Erythroblast (primary cell): Measurements from ENCODE around the gene CCM2.

Source experiments
- DNase-seq, 2 experiments: peaks; one replicate each; lab custom pipeline; 2025; lab: John Stamatoyannopoulos, UW
- GATA1 ChIP-seq: IDR thresholded peaks from 2 replicates; pipeline ENCODE4 v1.6.1; 2011; ENCODE audit warnings: low read depth, mild to moderate bottlenecking, control low read depth, low read length, moderate library complexity
- POLR2A ChIP-seq: IDR thresholded peaks from 2 replicates; pipeline ENCODE4 v1.6.1; 2011; ENCODE audit warnings: mild to moderate bottlenecking, low read length

The CCM2 gene

GRCh38 chr7:45000093-45001032 is at the start of gene CCM2:
TSS of gene CCM2 (plus strand) at chr7:45000201. CDS start at chr7:45000334, 133 bp downstream.
- DNase-seq, result no peak
- no peak for TF ChIP-seq POLR2A
- no peak for TF ChIP-seq GATA1

DNA sequence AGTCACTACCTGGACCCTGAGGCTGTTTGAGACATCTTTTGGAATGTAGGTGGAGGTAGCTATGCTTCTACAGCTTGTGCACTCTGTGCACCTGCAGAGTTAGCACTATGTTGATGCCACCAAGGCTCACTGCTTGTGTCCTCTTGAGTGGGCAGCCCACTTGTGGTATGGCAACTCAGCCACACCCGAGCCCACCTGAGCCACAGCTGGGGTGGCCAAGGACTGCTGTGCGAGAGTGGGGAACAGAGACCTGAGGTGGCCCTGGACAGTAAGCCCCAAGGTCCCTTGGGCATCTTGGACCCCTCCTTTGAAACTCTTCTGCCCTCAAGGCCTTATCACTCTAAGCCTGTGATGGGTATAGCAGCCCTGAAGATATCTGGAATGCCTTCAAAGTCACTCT is 46.8 kb upstream of the CCM2 start:
- TF ChIP-seq POLR2A, result no peak
- TF ChIP-seq GATA1, result no peak
- DNase-seq, result no peak

- TF ChIP-seq GATA1, result no peak
- TF ChIP-seq POLR2A, result no peak
- no peak for DNase-seq
These were observed 44.3 kb upstream of the CCM2 start for GRCh38 chr7:44955733-44956132.

DNA sequence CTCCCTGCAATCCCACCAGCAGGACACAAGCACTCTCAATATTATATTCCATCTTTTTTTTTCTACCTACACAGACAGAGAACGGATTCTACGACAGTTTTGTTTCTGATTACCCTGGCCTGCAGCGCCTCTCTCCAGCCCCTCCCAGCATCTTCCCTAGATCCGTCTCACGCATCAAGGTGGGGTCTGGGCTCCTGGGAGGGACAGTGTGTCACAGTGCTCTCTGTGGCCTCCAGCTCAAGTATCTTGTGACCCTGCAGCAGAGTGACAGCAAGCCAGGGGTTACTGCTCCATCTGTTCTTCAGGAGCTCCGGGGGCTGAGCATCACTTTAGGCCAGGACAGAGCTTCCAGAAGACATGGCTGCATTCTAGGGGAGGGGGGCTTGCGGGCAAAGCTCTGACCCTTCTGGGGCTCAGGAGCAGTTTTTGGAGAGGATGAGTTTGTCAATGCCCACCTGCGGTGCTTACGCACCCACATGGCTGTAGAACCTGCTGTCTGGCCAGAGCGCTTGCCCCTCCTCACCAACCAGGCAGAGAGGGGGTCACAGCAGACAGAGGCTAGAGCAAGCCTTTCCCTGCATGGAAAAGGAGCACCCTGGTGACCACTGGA is 43.7 kb upstream of the CCM2 start:
- DNase-seq, result no peak

DNA sequence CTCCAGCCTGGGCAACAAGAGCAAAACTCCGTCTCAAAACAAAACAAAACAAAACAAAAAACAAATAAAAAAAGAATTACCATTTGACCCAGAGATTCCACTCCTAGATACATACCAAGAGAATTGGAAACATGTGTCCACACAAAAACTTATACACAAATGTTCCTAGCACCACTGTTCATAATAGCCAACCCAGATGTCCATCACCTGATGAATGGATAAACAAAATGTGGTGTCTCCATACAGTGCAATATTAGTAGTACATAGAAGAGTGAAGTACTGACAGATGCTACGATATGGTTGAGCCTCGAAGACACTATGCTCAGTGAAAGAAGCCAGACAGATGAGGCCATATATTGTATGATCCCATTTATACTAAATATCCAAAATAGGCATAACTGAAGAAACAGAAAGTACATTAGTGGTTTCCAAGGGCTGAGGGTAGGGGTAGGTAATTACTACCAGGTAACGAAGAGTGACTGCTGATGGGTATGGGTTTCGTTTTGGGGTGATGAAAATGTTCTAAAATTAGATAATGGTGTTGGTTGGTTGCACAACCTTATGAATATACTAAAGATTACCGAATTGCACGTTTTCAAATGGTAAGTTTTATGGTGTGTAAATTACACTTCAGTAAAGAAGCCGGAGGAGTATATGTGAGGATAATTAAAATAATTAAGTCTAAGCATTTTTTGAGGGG is 41.2 kb upstream of the CCM2 start:
- no peak for TF ChIP-seq GATA1
- TF ChIP-seq POLR2A, result no peak
- no peak for DNase-seq

More for the DNA sequence above, 43.7 kb upstream of the CCM2 start:
- TF ChIP-seq GATA1 (no peak), POLR2A (no peak)

DNA sequence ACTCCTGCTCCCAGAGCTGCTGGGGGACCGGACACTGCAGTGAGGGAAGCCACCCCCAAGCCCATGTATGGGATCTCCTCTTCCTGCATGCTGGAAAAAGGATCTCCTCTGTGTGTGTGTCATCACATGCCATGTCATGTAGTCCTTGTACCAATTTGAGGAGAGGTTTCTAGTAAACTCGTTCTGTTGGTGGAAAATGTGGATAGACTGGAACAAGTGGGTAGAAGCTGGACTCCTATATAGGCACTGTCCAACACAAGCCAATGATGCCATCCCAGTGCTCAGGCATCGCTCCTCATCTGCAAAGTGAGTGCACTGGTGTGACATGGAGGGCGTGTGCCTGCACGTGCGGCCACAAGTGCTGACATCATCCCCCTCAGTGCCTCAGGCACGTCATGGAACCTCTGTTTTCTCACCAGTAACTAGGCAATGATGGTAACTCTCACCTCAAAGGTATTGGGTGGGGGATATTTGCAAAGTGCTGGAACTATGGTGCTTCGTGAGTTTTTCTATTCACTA is 40.5 kb upstream of the CCM2 start:
- DNase-seq, result peak; percentile 37 to 60
- TF ChIP-seq GATA1 (no peak), POLR2A (no peak)

DNA sequence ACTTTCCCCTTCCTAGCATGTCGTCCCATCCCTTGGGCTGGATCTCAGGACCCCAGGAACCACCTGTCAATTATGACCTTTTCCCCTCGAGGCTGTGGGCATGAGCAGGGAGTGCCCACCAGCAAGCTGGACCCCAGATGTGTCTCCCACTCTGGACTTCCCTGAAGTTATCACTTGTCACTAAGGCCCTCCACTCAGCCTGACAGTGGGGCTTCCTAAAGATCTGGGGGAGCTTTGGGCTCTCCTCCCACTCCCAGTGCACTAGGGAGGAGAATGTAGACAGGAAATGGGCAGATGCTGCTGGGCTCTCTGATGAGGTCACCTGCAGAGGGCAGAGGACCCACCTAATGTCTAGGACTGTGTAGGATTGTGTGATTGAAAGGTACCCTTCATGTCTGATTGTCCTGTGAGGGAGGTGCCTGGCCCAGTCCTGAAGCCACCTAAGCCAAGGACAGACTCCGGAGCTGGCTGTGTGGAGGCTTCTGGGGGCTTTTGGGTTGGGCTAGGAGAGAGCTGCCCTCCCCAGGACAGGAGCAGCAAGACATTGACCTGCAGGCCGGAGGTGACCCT is 39.9 kb upstream of the CCM2 start:
- DNase-seq, result no peak

DNA sequence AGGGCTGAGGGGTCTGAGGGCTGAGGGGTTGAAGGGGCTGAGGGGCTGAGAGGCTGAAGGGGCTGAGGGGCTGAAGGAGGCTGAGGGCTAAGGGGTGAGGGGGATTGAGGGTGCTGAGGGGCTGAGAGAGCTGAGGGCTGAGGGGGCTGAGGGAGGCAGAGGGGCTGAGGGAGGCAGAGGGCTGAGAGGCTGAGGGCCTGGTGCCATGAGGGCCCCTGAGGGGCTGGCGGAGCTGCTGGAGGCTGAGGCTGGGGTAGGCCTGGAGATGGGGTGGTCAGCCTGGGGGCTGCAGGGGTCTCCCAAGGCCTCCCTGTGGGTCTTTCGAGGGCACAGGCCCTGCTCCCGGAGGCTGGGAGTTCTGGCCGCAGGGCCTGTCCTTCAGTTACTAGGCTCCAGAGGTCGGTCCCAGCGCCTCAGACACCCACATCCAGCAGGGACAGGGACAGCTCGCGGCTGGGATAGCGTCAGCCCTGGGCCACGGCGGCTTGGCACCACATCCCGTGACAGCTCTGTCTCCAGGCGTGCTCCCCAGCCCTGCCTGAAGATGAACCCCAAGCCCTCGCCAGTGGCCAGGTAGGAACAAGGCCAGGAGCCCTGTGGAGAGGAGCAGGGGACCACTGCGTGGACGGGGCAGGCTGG is 38.0 kb upstream of the CCM2 start:
- no peak for TF ChIP-seq GATA1
- TF ChIP-seq POLR2A, result no peak

More for the DNA sequence above, 39.9 kb upstream of the CCM2 start:
- no peak for TF ChIP-seq POLR2A
- TF ChIP-seq GATA1, result no peak

GRCh38 chr7:44962483-44963251 is 37.3 kb upstream of the CCM2 start:
- DNase-seq, result no peak

More for the DNA sequence above, 38.0 kb upstream of the CCM2 start:
- DNase-seq, result no peak

GRCh38 chr7:44963364-44964290 is 36.4 kb upstream of the CCM2 start:
- DNase-seq, result no peak
- TF ChIP-seq POLR2A (no peak), GATA1 (no peak)

More at GRCh38 chr7:44962483-44963251, 37.3 kb upstream of the CCM2 start:
- TF ChIP-seq GATA1 (no peak), POLR2A (no peak)

GRCh38 chr7:44964384-44964830 is 35.6 kb upstream of the CCM2 start:
- peak in 1 of 2 experiments; percentile 17 for DNase-seq
- TF ChIP-seq GATA1 (no peak), POLR2A (no peak)
